B cell (primary cell): ENCODE data around the gene MUL1.

ENCODE experiments used
- CTCF ChIP-seq: fragments of 200-600 bp; IDR thresholded peaks from one replicate; pipeline ENCODE4 v1.8.0; 2022; ENCODE audit warnings: antibody characterized with exemption, mild to moderate bottlenecking
- EZH2 ChIP-seq: IDR thresholded peaks from 2 replicates; pipeline ENCODE4 v1.6.1; 2012; ENCODE audit warnings: borderline replicate concordance, low read depth, mild to moderate bottlenecking, moderate library complexity, low read length; ENCODE audit not compliant: insufficient read depth, poor library complexity, severe bottlenecking

- TF ChIP-seq CTCF (no peak), EZH2 (no peak)
Observed at GRCh38 chr1:20511518-20512428, 3.8 kb upstream of the MUL1 start.
